Keratinocyte (primary cell): ENCODE data around the gene NEBL.

Experiments used
- CTCF ChIP-seq, 3 experiments: IDR thresholded peaks in 1 of 3; conservative IDR thresholded peaks in 1 of 3; optimal IDR thresholded peaks in 1 of 3; 2 replicates in 2 of 3; 3 replicates in 1 of 3; pipeline versions ENCODE3 to v1.5.1; 2011; ENCODE audit warnings: low read length in 3 of 3, mild to moderate bottlenecking in 3 of 3, moderate library complexity in 2 of 3, control low read depth in 1 of 3, inconsistent platforms in 1 of 3; ENCODE audit not compliant: insufficient read depth in 2 of 3; ENCODE audit errors: extremely low read depth in 1 of 3
- EZH2 ChIP-seq: IDR thresholded peaks from one replicate; pipeline ENCODE4 v1.6.1; 2012; ENCODE audit warnings: inconsistent platforms, mild to moderate bottlenecking, low read length, moderate library complexity

- no peak for TF ChIP-seq CTCF (optimal IDR thresholded peaks at IDR 0.05 in 1 of 3, IDR thresholded peaks at IDR 0.05 in 1 of 3, conservative IDR thresholded peaks at IDR 0.05 in 1 of 3; ENCODE audit: extremely low read depth in 1 of 3, insufficient read depth in 2 of 3, low read length in 3 of 3)
- TF ChIP-seq EZH2 = no peak
Observed at GRCh38 chr10:20834825-20835224, 62.3 kb downstream of the NEBL start.
